K562 (cell line): ENCODE measurements around the gene TOR1B. TPM values are rescaled to one million over a fixed set of nuclear protein-coding genes. Genes with fewer than 3 reads are reported as not detected.

Experiments
- CREM ChIP-seq: IDR thresholded peaks from 2 replicates; pipeline ENCODE4 v1.6.1; 2014; ENCODE audit warnings: antibody characterized with exemption, low read depth
- ELF1 ChIP-seq: fragments of 200-800 bp; sonication (Bioruptor generic); IDR thresholded peaks from 2 replicates; pipeline ENCODE4 v1.6.1; 2016; ENCODE audit warnings: missing genetic modification characterization, missing compliant biosample characterization
- ELF2 ChIP-seq: fragments of 250-450 bp; sonication (Bioruptor Pico); IDR thresholded peaks from 2 replicates; pipeline ENCODE4 v1.5.0; 2021; ENCODE audit warnings: mild to moderate bottlenecking
- EP300 ChIP-seq: IDR thresholded peaks from 2 replicates; pipeline ENCODE4 v1.6.1; 2012; ENCODE audit warnings: low read length, improper control_type of control experiment
- ERF ChIP-seq: fragments of 450-650 bp; formaldehyde crosslinking; IDR thresholded peaks from 2 replicates; pipeline ENCODE4 v1.4.0; 2020; ENCODE audit warnings: mild to moderate bottlenecking, mixed read lengths
- FIP1L1 ChIP-seq: fragments of 200-400 bp; formaldehyde crosslinking; IDR thresholded peaks from 2 replicates; pipeline ENCODE4 v1.6.1; 2018; ENCODE audit warnings: mild to moderate bottlenecking, low read depth, low read length; ENCODE audit not compliant: poor library complexity, severe bottlenecking
- KAT8 ChIP-seq: fragments of 450-650 bp; IDR thresholded peaks from 2 replicates; pipeline ENCODE4 v1.6.1; 2016; ENCODE audit warnings: low read depth, mild to moderate bottlenecking
- MAFG ChIP-seq: fragments of 450-650 bp; conservative IDR thresholded peaks from 2 replicates; pipeline ENCODE4 v1.6.1; 2016; ENCODE audit warnings: missing genetic modification characterization, missing compliant biosample characterization
- NCOR1 ChIP-seq: fragments of 450-650 bp; IDR thresholded peaks from 2 replicates; pipeline ENCODE4 v1.6.1; 2016; ENCODE audit warnings: mild to moderate bottlenecking, moderate library complexity
- PML ChIP-seq: IDR thresholded peaks from 2 replicates; pipeline ENCODE4 v1.6.1; 2012; ENCODE audit warnings: low read length, inconsistent platforms
- PRDM10 ChIP-seq: fragments of 450-650 bp; IDR thresholded peaks from 2 replicates; pipeline ENCODE4 v1.6.1; 2018; ENCODE audit not compliant: partially characterized antibody
- RB1 ChIP-seq: fragments of 450-650 bp; IDR thresholded peaks from 2 replicates; pipeline ENCODE4 v1.6.1; 2017; ENCODE audit warnings: low read depth, mild to moderate bottlenecking
- SP2 ChIP-seq: IDR thresholded peaks from 2 replicates; pipeline ENCODE4 v1.6.1; 2011; ENCODE audit warnings: mild to moderate bottlenecking, low read depth, low read length, moderate library complexity; ENCODE audit not compliant: poor library complexity, severe bottlenecking; ENCODE audit errors: extremely low read depth
- TBP ChIP-seq: optimal IDR thresholded peaks from 2 replicates; pipeline ENCODE3; 2011; ENCODE audit warnings: low read depth, low read length, improper control_type of control experiment
- TCF15 ChIP-seq: fragments of 250-450 bp; sonication (Bioruptor Pico); IDR thresholded peaks from 2 replicates; pipeline ENCODE4 v1.8.0; 2022; ENCODE audit warnings: moderate library complexity, mild to moderate bottlenecking, inconsistent platforms
- ZBTB17 ChIP-seq: fragments of 450-650 bp; formaldehyde crosslinking; IDR thresholded peaks from 2 replicates; pipeline ENCODE4 v1.4.0; 2020; ENCODE audit warnings: mild to moderate bottlenecking
- ZNF143 ChIP-seq: sonication (generic); formaldehyde crosslinking; IDR thresholded peaks from 2 replicates; pipeline ENCODE4 v1.9.0; 2022; ENCODE audit warnings: mild to moderate bottlenecking, missing genetic modification reagents
- ZNF175 ChIP-seq: fragments of 200-800 bp; sonication (Bioruptor generic); IDR thresholded peaks from 2 replicates; pipeline ENCODE4 v1.6.1; 2016; ENCODE audit warnings: low read depth, mild to moderate bottlenecking, missing genetic modification characterization, missing compliant biosample characterization
- ZNF263 ChIP-seq: sonication (generic); formaldehyde crosslinking; IDR thresholded peaks from 2 replicates; pipeline ENCODE4 v1.8.0; 2022; ENCODE audit warnings: mild to moderate bottlenecking, missing genetic modification reagents, borderline replicate concordance
- ZNF766 ChIP-seq: fragments of 200-800 bp; sonication (Bioruptor generic); conservative IDR thresholded peaks from 2 replicates; pipeline ENCODE4 v1.6.1; 2016; ENCODE audit warnings: missing genetic modification characterization, missing compliant biosample characterization
- polyA plus RNA-seq, 8 experiments: library from polyadenylated mRNA; depleted of rRNA in 4 of 8; stranded (reverse) in 5 of 8; unstranded in 3 of 8; fragments of >200 nt; fragmentation: Nextera tagmentation in 2 of 8; fragmentation: Illumina TruSeq in 1 of 8; extraction: Ambion mirVana in 2 of 8; extraction: Trizol in 1 of 8; gene quantifications; 2 replicates each; pipeline versions ENCODE4 v1.2.1 to v1.2.3, GENCODE V29; 2011 to 2014; ENCODE audit warnings: inconsistent platforms in 1 of 8, missing spikeins in 1 of 8
- total RNA-seq, 7 experiments: library from RNA; depleted of rRNA in 6 of 7; stranded (reverse); fragments of >200 nt in 6 of 7; fragmentation: Illumina TruSeq in 2 of 7; extraction: Trizol in 2 of 7; gene quantifications; 2 replicates each; pipeline versions ENCODE4 v1.2.1 to v1.2.3, GENCODE V29; 2011 to 2021; ENCODE audit warnings: low replicate concordance in 1 of 7
- TF ChIP-seq, protein P1 (sequence below), 2 experiments: IDR thresholded peaks; 2 replicates each; pipeline ENCODE4 v1.6.1; 2011; ENCODE audit warnings: borderline replicate concordance in 1 of 2, control low read depth in 1 of 2, low read depth in 1 of 2, low read length in 1 of 2, mild to moderate bottlenecking in 1 of 2, mixed read lengths in 1 of 2, moderate library complexity in 1 of 2; ENCODE audit not compliant: insufficient read depth in 1 of 2, insufficient read length in 1 of 2, poor library complexity in 1 of 2, severe bottlenecking in 1 of 2; ENCODE audit errors: extremely low read depth in 1 of 2
- TF ChIP-seq, protein P2 (sequence below): fragments of 450-650 bp; IDR thresholded peaks from 2 replicates; pipeline ENCODE4 v1.6.1; 2016; ENCODE audit warnings: low read depth, mild to moderate bottlenecking, moderate library complexity

The TOR1B gene
- total and polyA plus RNA-seq, 9 of the 15 experiments (the other 6 are each of a cell fraction or from before 2014, with no cell fraction given) = 4.2 to 36.5 (median 24.6) TPM

- TF ChIP-seq RB1 = peak; percentile 98
- TF ChIP-seq ZNF143 (CRISPR knock-in tag) = no peak
- TF ChIP-seq ZNF175 = peak; percentile 80; the same call in 1 of the 2 replicates
- 0 out of 2 replicates have a peak, but pooled peaks have one; percentile 40 for TF ChIP-seq ZBTB17
- TF ChIP-seq ELF1 (tag) = peak; percentile 89
- TF ChIP-seq, protein P1, sequence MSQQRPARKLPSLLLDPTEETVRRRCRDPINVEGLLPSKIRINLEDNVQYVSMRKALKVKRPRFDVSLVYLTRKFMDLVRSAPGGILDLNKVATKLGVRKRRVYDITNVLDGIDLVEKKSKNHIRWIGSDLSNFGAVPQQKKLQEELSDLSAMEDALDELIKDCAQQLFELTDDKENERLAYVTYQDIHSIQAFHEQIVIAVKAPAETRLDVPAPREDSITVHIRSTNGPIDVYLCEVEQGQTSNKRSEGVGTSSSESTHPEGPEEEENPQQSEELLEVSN (IDR thresholded peaks at IDR 0.05; ENCODE audit: borderline replicate concordance in 1 of 2, extremely low read depth in 1 of 2, insufficient read depth in 1 of 2, insufficient read length in 1 of 2, low read depth in 1 of 2, low read length in 1 of 2, poor library complexity in 1 of 2, severe bottlenecking in 1 of 2) = peak; percentile 84 to 85
- peak; percentile 92 for TF ChIP-seq NCOR1
- TF ChIP-seq ELF2 = no peak
- TF ChIP-seq TCF15 (CRISPR knock-in tag) = no peak
- TF ChIP-seq TBP = peak; percentile 91
- no peak for TF ChIP-seq MAFG
- TF ChIP-seq PRDM10 = peak; percentile 78
- TF ChIP-seq ZNF263 (CRISPR knock-in tag) = peak; percentile 69
- peak; percentile 2 for TF ChIP-seq SP2
- TF ChIP-seq FIP1L1 = peak; percentile 92
- peak; percentile 99 for TF ChIP-seq CREM
- no peak for TF ChIP-seq KAT8
- peak; percentile 77; the same call in 1 of the 2 replicates for TF ChIP-seq ERF (CRISPR knock-in tag)
- 0 out of 2 replicates have a peak, but pooled peaks have one; percentile 36 for TF ChIP-seq ZNF766 (CRISPR knock-in tag)
- TF ChIP-seq EP300 = peak; percentile 16; the same call in 1 of the 2 replicates
- TF ChIP-seq, protein P2, sequence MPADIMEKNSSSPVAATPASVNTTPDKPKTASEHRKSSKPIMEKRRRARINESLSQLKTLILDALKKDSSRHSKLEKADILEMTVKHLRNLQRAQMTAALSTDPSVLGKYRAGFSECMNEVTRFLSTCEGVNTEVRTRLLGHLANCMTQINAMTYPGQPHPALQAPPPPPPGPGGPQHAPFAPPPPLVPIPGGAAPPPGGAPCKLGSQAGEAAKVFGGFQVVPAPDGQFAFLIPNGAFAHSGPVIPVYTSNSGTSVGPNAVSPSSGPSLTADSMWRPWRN = peak; percentile 5; the same call in 1 of the 2 replicates
- peak; percentile 67; the same call in 1 of the 2 replicates for TF ChIP-seq PML
Measured at GRCh38 chr9:129802833-129803675, at the start of gene TOR1B (continued).
